ENCODE results near the gene PAX6.

DNA sequence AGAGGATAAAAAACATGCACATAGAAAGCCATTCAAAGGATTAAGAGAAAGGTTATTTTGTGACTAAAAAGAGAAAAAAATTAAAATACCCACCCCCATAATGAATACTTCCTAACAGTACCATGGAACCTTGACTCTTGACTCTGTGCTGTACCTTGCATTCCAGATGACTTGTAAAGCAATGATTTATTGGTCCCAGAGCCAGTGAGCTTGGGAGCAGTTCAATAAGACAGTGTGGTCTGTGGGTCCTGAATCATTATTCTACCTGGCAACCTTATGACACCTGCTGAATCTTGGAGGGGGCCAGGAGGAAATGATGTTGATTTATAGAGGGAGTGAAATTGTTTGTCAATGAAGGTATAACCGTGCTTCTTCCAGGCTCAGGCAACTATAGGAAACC is 34.2 kb upstream of the PAX6 start:
- TF ChIP-seq, protein P1, sequence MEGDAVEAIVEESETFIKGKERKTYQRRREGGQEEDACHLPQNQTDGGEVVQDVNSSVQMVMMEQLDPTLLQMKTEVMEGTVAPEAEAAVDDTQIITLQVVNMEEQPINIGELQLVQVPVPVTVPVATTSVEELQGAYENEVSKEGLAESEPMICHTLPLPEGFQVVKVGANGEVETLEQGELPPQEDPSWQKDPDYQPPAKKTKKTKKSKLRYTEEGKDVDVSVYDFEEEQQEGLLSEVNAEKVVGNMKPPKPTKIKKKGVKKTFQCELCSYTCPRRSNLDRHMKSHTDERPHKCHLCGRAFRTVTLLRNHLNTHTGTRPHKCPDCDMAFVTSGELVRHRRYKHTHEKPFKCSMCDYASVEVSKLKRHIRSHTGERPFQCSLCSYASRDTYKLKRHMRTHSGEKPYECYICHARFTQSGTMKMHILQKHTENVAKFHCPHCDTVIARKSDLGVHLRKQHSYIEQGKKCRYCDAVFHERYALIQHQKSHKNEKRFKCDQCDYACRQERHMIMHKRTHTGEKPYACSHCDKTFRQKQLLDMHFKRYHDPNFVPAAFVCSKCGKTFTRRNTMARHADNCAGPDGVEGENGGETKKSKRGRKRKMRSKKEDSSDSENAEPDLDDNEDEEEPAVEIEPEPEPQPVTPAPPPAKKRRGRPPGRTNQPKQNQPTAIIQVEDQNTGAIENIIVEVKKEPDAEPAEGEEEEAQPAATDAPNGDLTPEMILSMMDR (conservative IDR thresholded peaks at IDR 0.05 in 1 of 2, IDR thresholded peaks at IDR 0.05 in 1 of 2; ENCODE audit: low read depth in 1 of 2, low read length in 2 of 2), result no peak
- TF ChIP-seq EZH2 (IDR thresholded peaks at IDR 0.05; ENCODE audit: low read length, missing control alignments), result no peak

Measured in fibroblast of lung (primary cell).